ENCODE data around the gene BBS2.

The BBS2 gene, protein sequence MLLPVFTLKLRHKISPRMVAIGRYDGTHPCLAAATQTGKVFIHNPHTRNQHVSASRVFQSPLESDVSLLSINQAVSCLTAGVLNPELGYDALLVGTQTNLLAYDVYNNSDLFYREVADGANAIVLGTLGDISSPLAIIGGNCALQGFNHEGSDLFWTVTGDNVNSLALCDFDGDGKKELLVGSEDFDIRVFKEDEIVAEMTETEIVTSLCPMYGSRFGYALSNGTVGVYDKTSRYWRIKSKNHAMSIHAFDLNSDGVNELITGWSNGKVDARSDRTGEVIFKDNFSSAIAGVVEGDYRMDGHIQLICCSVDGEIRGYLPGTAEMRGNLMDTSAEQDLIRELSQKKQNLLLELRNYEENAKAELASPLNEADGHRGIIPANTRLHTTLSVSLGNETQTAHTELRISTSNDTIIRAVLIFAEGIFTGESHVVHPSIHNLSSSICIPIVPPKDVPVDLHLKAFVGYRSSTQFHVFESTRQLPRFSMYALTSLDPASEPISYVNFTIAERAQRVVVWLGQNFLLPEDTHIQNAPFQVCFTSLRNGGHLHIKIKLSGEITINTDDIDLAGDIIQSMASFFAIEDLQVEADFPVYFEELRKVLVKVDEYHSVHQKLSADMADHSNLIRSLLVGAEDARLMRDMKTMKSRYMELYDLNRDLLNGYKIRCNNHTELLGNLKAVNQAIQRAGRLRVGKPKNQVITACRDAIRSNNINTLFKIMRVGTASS

DNA sequence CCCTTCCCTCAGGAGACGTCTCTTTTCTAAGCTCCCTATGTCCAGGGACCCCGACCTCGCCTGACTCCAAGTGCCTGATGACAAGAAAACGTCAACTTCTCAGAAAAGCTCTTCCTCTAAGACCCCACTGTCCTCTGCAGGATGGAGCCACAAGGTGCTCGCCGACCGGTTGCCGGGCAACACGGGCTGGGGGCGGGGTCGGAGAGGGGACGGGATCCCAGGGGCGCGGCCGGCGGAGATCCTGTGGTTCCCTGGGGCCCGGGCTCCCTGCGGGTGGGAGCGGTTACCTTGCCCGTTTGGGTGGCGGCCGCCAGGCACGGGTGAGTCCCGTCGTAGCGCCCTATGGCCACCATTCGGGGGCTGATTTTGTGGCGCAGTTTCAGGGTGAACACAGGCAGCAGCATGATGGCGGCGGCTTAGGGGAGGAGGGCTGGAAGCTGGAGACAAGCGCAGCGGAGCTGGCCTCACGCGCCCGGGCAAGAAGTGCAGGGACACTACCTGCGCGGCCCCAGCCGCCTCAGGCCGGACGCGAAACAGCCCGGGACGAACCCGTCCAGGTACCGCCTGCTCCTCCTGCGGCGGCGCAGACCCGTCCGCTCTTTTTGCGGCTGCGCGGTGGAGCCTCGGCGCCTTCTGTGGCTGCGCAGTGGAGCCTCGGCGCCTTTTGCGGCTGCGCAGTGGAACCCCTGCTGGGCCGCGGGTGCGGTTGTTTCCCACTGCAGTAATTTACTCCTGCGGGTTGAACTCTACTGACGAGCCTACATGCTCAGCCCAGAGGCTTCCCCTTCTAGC lies at the start of gene BBS2:
Gene BBS2, minus strand, starts transcription at position 566 of the 792 bp plus-strand sequence. Its CDS starts 162 bp downstream, at position 404.
- peak; percentile 83 to 91 for DNase-seq

DNA sequence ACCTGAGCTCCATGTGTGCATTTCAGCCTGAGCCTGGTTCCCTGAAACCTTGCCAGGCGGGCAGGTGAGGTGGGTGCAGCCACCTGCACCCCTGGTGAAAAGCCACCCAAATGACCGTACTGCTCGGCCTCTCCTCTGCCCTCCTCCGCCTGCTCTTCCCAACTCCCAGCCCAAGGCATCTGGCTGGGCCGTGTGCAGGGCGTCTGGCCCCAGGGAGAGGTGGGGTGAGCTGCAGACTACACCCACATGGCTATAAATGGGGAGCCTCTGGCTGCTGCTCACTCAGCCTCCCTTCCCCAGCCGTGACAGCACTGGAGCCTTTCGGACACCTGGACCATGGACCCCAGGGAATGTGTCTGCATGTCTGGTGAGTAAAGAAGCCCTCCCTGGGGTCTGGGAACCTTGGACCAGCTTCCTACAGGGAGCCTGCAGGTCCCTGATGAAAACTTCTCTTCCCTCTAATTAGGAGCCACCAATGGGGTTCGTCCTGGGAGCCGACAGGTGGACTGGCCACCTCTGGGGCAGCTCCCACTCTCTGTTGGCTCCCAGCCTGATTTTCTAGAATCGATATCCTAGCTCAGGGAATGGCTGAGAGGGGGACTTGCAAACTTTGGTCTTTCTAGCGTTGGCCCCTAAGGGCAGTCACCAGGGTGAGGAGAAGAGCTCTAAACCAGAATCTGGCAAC lies 45.1 kb upstream of the BBS2 start, which contains the start of gene MT4:
Gene MT4, plus strand, starts transcription at position 281 of the 685 bp plus-strand sequence. Its CDS starts 56 bp downstream, at position 337.
- DNase-seq: no peak

DNA sequence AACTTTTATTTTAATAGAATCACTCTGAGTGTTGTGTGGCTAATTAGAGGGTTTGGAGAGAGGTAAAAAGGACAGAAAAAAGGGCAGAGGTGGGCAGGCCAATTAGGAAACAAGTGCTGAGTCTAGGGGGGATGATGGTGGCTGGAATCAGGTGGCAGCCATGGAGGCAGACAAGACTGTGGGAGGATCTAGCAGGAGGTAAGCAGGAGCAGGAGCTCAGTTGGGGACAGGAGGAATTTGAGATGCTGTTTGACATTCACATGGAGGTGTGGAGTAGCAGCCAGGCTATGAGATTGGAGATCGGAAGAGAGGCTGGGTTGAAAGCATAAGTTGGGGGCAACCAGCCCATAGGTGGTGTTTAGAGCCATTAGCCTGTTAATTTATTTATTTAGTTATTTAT lies 41.3 kb upstream of the BBS2 start:
- DNase-seq: no peak

DNA sequence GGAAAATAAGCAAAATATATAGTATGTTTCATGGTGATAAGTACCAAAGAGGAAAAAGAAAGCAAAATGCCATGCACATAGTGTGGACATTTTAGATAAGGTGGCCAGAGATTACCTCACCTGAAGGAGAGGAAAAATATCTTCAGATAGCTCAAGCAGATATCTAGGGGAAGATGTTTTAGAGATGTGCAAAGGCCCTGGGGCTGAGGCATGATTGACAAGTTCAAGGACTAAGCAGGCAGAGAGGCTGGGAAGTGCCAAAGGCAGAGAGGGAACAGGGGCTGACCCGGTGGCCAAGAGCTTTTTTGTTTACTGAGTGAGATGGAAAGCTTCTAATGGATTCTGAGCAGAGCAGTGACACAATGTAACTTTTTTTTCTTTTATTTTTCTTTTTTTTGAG lies 40.6 kb upstream of the BBS2 start:
- no peak for DNase-seq

DNA sequence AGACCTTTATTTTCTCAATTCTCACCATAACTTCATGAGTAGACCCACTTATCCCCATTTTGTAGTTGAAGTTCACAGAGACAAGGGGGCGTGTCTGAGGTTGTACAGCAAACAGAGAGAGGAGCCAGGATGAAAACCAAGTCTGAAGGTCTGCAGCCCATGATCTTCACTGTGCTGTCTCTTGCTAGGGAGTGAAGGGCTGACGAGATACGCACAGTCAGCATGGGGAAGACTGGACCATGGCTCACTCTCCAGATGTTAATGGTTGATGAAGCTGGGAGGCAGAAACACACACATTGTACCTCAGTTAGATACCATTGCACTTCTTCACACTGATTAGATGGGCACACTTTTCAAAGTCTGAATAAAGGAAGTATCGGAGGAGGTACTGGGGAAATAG lies 39.3 kb upstream of the BBS2 start:
- DNase-seq: no peak

DNA sequence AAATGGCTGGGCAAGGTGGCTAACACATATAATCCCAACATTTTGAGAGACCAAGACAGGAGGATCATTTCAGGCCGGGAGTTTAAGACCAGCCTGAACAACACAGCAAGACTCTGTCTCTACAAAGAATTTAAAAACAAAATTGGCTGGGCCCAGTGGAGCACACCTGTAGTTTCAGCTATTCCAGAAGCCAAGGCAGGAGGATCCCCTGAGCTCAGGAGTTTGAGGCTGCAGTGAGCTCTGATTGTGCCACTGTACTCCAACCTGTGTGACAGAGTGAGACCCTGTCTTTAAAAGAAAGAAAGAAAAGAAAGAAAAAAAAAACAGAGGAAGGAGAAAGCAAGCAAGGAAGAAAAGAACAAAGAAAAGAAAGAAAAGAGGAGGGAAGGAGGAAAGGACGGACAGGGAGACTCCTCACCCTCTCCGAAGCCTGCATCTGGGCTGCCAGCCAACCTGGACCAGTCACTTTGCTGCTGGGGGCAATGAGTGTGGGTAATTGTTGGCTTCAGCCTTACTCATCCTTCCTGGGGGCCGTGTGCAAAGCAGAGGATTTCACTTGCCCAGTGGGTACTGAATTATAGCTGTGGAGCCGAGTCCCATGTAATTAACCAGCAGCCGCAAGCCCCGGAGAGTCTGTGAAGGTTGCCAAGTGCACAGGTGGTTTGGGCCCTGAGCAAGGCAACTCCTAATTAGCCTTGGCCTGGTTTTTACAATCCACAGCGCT lies 38.4 kb upstream of the BBS2 start:
- no peak for DNase-seq

GRCh38 chr16:56554441-56554840 lies 34.6 kb upstream of the BBS2 start:
- no peak for DNase-seq

- DNase-seq: no peak
Measured at GRCh38 chr16:56551796-56552738, 32.2 kb upstream of the BBS2 start.

- DNase-seq: no peak
Measured at GRCh38 chr16:56549744-56550385, 30.0 kb upstream of the BBS2 start.

GRCh38 chr16:56549161-56549560 lies 29.3 kb upstream of the BBS2 start:
- DNase-seq: no peak

DNA sequence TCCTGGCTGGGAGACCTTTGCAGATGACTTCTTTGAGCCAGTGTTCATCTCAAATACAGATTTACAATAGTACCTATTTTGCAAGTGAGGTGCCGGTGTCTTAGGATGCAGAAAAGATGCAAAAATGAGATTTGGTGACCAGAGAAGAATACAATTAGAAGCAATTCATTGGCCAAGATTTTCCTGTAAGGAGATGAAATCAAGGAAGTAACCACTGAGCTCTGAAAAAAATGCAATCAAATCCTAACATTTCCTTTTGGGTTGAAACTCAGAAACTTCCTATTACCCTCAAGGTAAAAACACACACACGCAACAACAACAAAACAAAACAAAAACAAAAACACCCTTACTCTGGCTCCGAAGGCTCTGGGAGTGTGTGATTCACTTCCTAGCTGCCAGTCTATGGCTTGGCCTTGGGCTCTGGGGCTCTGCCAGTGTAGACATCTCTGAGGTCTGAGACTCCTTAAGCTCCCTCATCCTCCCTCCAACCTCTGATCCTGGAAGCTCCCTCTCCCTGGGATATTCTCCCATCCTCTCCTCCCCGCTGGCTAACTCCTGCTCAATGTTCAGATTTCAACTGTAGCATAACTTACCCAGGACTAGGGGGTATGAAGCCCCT lies 28.2 kb upstream of the BBS2 start:
- no peak for DNase-seq

GRCh38 chr16:56547120-56547948 lies 27.5 kb upstream of the BBS2 start:
- no peak for DNase-seq

GRCh38 chr16:56542039-56542438 lies 22.2 kb upstream of the BBS2 start:
- no peak for DNase-seq

DNA sequence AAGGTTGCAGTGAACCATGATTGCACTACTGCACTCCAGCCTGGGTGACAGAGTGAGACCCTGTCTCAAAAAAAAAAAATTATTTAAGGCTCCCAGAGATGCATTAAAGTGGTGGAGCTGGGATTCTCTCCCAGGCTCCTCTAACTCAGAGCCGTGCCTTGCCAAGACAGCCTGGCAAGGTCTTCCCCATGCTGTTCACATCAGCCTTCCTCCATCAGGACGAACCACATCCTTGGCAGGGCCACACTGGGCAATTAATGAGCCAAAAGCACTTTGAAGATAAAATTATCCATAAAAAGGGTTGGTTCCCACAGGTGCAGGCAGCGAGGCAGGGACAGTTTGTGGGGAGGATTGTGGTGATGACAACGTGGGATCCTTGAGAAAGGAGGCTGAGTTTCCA lies 19.8 kb upstream of the BBS2 start:
- DNase-seq: no peak

- no peak for DNase-seq
Measured at GRCh38 chr16:56538331-56538730, 18.5 kb upstream of the BBS2 start.

DNA sequence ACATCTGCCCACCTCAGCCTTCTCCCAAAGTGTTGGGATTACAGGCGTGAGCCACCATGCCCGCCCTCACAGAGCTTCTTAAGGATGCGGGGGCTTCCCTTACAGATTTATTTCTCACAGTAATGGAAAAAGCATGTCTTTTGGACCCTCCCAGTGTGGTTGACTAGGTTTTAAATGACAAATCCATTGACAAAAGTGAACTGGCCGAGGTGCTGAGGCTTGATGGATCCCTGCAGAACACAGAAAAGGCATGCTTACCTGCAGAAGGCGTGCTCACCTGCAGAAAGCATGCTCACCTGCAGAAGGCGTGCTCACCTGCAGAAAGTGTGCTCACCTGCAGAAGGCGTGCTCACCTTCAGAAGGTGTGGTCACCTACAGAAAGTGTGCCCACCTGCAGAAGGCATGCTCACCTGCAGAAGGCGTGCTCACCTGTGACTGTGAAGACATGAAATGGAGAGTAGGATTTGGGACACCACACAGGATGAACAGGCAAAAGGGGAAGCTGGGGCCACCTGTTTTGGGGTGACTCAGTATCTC lies 15.1 kb upstream of the BBS2 start:
- no peak for DNase-seq

DNA sequence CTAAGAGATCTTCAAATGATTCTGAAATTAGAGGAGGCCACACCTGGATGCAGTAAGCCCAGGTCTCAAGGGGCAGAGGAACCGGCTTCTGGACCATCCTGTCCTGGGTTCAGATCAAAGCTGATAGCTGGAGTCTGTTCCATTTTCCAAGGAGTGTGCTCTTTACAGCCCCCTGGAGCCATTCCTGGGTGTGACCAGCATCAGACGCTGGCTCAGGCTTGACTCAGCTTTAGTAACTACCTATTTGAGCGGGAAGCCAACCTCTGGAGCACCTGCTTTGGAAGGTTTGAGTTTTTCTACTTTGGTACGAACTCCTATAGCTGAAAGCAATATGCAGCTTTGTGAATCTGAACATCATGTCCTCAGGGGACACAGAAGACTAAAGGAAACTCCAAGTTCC lies 12.9 kb upstream of the BBS2 start:
- DNase-seq: no peak

- no peak for DNase-seq
Measured at GRCh38 chr16:56530872-56531271, 11.0 kb upstream of the BBS2 start.

DNA sequence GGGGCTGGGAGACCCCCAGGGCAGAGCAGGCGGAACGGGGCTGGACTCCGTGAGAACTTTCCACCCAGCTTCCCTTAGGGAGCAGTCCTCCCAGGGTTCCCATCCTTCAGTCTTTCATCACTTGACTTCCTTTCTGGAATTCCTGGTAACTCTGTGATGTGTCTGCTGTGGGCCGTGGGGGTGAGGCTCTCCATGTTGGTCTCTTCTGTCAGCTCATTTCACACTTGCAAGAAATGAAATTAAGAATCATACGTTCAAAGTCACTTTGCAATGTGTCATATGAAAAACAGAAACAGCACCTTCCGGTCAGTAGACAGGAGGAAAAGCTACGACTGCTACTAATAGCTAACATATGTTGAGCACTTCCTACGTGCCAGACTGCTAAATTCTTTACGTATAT lies 5.4 kb upstream of the BBS2 start:
- no peak for DNase-seq

Measured in inflammatory macrophage treated with lipopolysaccharide for 1 hour (primary cell).